Endometrial microvascular endothelial cells (primary cell): ENCODE data around the gene TEX30. TPM values are rescaled to one million over a fixed set of nuclear protein-coding genes. Genes with fewer than 3 reads are reported as not detected.
"Not testable (repeated sequence)": the region's sequence is repeated elsewhere in the genome, so short reads cannot be mapped to it uniquely, and the experiment has no call there.

Source experiments
- in situ Hi-C: cut with HindIII; loops from 2 replicates; pipeline ENCODE4 v1.10.0; 2017; ENCODE audit warnings: low sequenced_read_pairs, low pct_unique_long_range_greater_than_20kb; ENCODE audit errors: inconsistent ontology term
- total RNA-seq: library from RNA; depleted of rRNA; stranded (reverse); fragments of >200 nt; gene quantifications from one replicate; pipeline ENCODE4 v1.2.3, GENCODE V29; 2015; ENCODE audit errors: inconsistent ontology term

TEX30 gene
- total RNA-seq, 1 donor from 2014 or later = 22.4 TPM

DNA sequence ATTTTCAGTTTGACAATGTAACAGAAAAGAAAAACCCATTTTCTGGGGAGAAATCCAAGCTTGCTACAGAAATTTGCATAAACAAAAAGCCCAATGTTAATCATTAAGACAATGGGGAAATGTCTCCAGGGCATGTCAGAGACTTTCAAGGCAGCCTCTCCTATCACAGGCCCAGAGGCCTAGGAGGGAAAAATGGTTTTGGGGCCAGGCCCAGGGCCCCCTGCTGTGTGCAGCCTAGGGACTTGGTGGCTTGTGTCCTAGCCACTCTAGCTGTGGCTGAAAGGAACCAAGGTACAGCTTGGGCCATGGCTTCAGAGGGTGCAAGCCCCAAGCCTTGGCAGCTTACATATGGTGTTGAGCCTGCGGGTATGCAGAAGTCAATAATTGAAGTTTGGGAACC lies 8.0 kb upstream of the TEX30 start:
- in situ Hi-C loops = no loop called here

DNA sequence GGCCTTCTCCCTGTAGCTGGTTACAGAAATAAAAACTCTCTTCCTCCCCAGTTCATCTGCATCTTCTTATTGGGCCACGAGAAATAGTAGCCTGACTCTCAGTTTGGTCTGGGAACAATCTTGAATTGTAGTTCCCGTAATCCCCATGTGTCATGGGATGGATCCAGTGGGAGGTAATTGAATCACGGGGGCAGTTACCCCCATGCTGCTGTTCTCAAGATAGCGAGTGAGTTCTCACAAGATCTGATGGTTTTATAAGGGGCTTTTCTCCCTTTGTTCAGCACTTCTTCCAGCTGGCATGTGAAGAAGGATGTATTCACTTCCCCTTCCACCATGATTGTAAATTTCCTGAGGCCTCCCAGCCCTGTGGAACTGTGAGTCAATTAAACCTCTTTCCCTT lies 7.1 kb upstream of the TEX30 start:
- in situ Hi-C loops = not testable (repeated sequence)

GRCh38 chr13:102779436-102780159 lies 6.0 kb upstream of the TEX30 start:
- in situ Hi-C loops = no loop called here

DNA sequence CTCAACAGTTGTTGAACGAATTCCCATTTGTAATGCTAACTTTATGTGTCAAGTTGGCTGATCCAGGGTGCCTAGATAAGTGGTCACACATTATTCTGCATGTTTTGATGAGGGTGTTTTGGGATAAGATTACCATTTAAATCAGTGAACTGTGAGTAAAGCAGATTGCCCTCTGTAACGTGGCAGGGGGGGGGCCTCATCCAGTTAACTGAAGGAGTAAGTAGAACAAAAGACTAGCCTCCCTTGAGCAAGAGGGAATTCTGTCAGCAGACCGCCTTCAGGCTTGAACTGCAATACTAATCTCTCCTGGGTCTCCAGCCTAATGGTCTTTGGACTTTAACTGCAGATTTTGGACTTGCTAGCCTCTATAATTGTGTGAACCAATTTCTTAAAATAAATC lies 4.2 kb upstream of the TEX30 start:
- in situ Hi-C loops = no loop called here

DNA sequence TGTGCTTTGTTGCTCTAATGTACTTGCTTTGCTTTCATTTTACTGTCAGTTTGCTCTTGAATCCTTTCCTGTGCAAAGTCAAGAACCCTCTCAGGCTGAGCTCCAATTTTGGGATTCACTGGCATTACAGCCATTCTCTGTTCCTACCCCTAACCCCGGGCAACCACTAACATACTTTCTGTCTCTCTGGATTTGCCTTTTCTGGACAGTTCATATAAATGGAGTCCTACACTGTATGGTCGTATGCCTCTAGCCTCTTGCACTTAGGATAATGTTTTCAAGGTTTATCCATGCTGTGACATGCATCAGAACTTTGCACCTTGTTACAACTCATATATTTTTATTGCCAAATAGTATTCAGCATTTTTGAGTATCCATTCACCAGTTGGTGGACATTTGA lies 2.7 kb upstream of the TEX30 start:
- in situ Hi-C loops = no loop called here

DNA sequence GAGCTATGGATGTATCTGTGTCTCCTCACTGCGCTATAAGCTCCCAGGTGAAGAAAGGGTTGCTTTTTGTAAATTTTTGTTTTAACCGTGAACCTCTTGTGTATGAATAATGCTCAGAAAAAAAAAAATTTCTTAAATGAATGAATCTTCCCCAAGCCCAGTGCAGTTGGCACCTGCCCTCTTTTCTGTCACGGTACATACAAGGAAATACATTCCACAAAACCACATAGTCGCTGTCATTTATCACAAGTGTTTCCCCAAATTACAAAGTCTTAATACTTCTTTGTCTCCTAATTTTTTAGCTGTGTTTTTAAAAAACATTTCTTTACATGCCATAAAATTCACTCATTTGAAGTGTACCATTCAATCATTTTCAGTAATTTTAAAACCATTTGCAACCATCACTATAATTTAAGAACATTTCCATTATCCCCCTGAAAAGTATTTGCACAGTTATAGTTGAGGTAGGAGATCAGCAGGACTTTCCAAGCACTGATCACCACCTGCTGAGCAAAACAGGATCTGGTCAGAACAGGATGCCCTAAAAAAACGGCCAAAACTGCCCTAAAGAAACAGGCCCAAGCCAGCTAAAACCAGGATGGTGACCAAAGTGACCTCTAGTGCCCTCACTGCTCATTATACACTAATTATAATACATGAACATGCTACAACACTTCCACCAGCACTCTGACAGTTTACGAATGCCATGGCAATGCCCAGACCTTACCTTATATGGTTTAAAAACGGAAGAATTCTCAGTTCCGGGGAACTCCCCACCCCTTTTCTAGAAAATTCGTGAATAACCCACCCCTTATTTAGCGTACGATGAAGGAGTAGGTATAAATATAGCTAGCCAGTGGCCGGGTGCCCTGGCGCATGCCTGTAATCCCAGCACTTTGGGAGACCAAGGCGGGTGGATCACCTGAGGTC lies 1.3 kb upstream of the TEX30 start:
- in situ Hi-C loops = no loop called here

DNA sequence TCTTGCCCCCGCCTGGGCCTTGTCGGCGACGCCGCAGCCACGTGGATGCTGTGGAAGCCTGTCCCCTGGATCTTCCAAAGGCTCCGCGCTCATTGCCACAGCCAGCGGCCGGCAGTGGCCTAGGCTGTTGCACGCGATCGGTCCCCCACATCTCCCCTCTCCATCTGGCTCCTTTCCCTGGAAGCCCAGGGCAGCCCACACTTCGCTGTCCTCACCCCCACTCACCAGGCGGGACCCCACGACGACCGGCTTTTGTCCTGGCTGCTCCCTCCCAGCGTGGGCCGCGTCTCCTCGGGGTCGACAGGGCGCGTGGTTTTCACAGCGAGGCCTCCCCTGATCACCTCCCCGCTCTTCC lies 605 bp upstream of the TEX30 start:
- in situ Hi-C loops = no loop called here

- in situ Hi-C loops = no loop called here
Measured at GRCh38 chr13:102772042-102772425, 1.6 kb downstream of the TEX30 start.

GRCh38 chr13:102771298-102772041 lies 2.1 kb downstream of the TEX30 start:
- in situ Hi-C loops = no loop called here

GRCh38 chr13:102770435-102770834 lies 3.2 kb downstream of the TEX30 start:
- in situ Hi-C loops = no loop called here

DNA sequence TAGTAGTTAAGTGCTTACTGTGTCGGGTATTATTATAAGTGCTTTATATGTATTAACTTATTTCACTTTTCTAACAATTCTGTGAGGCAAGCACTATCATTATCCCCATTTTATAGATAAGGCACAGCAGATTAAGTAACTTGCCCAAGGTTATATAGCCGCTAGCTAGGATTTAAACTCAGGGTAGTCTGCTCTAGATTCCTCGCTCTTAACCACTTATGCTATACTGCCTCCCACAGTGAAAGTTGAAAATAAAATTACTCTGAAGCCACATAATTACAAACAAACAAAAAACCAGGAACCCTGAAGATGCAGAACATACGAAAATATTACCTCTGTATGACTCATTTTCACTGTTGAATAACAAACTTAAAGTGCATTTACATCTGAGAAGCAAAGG lies 3.9 kb downstream of the TEX30 start:
- in situ Hi-C loops = no loop called here

GRCh38 chr13:102768909-102769308 lies 4.7 kb downstream of the TEX30 start:
- in situ Hi-C loops = no loop called here

DNA sequence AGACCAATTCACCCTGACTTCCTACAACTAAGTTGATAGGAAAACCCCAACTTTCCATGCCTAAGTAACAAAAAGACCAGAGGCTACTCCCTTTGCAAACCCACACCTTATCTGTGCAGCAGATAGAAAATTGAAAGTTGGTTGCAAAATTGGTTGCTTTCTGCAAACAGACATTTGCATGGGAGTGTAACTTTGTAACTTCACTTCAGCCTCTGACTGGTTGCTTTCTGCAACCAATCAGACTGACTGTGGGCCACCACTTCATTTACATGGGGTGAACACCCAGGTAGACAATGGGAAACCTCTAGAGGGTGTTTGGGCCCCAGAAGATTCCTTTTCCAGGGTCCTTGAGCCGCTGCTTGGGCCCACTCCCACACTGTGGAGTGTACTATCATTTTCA lies 9.8 kb downstream of the TEX30 start:
- in situ Hi-C loops = no loop called here

GRCh38 chr13:102761071-102761470 lies 12.5 kb downstream of the TEX30 start:
- in situ Hi-C loops = no loop called here

DNA sequence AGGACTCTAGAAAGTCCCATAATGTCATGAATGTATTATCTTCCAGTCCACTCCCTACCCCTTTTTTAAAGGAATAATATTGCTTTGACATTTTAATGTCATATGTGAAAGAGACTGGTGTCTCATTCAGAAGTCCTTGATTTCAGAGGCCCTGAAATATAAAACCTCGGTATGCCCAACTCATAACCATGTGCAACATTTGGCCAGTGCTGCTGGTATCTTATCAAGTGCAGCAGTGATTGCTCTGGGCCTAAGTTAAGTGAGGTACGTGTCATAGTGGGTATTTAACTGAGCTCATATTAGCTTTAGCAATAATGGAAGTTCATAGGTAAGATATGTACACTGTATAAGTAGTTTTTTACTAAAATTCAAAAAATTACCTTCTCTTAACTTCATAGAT lies 14.7 kb downstream of the TEX30 start:
- in situ Hi-C loops = no loop called here

GRCh38 chr13:102757006-102757405 lies 16.6 kb downstream of the TEX30 start:
- in situ Hi-C loops = no loop called here

DNA sequence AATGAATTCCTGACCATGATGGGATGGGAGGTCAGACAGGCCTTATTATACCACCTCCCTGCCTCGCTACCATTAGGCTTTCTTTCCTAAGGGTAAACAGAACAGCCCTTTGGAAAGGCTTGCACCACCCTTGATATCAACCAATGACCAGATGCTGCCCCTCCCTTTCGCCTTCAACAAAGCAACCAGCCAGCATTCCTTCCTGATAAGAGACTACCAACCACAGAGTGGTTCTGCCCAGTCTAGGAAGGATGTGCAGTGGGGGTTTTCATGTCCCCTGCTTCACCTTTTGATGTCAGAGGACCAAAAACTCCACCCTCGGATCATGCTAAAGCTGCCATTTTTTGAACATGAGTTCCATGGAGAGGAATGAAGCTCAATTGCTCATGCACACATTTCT lies 21.7 kb downstream of the TEX30 start:
- in situ Hi-C loops = no loop called here

DNA sequence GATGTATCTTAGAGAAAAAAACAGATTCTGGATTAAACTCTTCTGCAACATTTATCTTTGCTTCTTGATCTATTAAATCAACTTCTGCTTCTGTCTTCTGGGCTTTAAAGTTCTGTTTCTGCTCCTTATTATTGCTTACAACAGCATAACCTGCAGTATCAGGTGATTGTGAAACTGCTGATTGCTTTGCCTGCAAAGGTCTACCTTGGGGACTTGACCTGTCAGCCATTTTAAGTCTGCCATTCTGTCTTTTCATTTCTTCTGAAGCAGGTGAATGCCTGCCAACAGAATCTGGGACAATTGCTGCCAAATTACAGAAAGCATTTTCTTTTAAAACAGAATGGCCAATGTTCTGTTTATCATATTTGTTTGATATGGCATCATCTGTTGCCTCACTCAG lies 31.1 kb downstream of the TEX30 start:
- in situ Hi-C loops = no loop called here

GRCh38 chr13:102742101-102742500 lies 31.5 kb downstream of the TEX30 start:
- in situ Hi-C loops = no loop called here
